Putamen (tissue), 1 donor: ENCODE measurements around the gene ZSWIM5.
"Not testable (repeated sequence)": the region's sequence is repeated elsewhere in the genome, so short reads cannot be mapped to it uniquely, and the experiment has no call there.

Experiments
- DNase-seq: peaks from one replicate; pipeline ENCODE4 v3.0.0-alpha.2; 2016; ENCODE audit warnings: low spot score

The ZSWIM5 gene

DNA sequence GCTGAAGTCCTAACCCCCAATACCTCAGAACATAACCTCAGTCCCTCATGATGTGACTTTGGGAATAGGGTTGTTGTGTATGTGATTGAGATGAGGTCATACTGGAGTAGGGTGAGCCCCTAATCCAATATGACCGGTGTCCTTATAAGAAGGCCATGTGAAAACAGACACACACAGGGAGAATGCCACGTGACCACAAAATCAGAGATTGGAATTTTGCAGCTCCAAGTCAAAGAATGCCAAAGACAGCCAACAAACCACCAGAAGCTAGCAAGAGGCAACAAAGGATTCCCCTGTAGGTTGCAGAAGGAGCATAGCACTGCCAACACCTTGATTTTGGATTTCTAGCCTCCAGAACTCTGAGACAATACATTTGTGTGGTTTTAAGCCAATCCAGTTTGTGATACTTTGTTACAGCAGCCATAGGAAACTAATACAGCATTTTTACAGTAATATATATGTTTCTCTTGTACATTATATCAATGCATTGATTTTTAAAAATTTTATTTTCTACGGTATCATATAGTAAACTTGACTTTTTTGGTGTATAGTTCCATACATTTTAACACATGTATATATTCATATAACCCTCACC is 5.4 kb downstream of the ZSWIM5 start:
- no peak for DNase-seq

- DNase-seq: no peak
These were observed 6.0 kb downstream of the ZSWIM5 start for GRCh38 chr1:45200435-45200834.

GRCh38 chr1:45198185-45198584 is 8.2 kb downstream of the ZSWIM5 start:
- DNase-seq: no peak

DNA sequence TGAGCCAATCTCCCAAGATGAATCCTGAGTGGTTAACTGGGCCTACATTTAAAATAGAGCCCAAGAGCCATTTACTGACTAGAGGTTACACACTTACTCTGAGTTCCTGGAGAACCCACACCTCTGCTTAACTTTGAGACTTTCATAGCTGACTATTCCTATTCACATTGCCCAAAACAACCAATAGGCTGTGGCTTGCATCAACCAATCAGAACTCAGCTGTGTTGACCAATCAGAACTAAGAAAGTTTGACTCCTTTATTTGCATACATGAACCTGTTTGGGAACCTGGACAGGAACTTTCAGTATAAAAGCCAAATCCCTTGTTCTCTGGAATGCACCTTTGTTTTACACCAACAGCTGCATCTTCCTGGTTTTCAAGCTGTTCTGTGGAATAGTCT is 9.5 kb downstream of the ZSWIM5 start:
- DNase-seq: no peak

DNA sequence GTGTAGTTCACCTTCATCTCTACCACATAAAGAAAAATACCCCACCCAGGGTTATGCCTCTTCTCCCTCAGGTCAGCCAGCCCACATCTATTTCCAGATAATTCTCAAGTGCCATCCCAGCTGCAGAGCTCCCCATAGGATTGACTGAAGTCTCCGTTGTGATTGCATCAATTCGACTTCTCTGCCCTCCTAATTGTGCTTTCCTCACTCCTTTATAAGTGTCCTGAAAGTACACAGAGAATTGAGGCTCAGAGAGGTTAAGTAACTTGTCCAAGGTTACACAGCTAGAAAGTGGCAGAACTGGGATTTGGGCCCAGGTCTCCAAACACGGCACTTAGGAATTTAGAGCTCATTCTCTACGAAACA is 15.0 kb downstream of the ZSWIM5 start:
- no peak for DNase-seq

DNA sequence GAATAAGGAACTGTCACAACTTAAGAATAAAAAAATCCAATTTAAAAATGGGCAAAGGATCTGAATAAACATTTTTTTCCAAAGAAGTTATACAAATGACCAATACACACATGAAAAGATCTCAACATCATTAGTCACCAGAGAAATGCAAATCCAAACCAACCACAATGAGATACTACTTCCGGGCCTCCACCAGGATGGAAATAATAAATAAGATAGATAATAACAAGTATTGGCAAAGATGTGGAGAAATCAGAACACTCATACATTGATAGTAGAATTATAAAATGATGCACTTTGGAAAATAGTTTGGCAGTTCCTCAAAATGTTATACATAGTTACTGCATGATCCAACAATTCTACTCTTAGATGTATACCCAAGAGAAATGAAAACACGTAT is 18.7 kb downstream of the ZSWIM5 start:
- DNase-seq: no peak

DNA sequence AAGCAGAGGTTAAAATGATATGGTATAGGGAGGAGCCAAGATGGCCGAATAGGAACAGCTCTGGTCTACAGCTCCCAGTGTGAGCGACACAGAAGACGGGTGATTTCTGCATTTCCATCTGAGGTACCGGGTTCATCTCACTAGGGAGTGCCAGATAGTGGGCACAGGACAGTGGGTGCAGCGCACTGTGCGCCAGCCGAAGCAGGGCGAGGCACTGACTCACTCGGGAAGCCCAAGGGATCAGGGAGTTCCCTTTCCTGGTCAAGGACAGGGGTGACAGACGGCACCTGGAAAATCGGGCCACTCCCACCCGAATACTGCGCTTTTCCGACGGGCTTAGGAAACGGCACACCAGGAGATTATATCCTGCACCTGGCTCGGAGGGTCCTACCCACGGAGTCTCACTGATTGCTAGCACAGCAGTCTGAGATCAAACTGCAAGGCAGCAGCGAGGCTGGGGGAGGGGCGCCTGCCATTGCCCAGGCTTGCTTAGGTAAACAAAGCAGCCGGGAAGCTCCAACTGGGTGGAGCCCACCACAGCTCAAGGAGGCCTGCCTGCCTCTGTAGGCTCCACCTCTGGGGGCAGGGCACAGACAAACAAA is 26.4 kb downstream of the ZSWIM5 start:
- DNase-seq: not testable (repeated sequence)

DNA sequence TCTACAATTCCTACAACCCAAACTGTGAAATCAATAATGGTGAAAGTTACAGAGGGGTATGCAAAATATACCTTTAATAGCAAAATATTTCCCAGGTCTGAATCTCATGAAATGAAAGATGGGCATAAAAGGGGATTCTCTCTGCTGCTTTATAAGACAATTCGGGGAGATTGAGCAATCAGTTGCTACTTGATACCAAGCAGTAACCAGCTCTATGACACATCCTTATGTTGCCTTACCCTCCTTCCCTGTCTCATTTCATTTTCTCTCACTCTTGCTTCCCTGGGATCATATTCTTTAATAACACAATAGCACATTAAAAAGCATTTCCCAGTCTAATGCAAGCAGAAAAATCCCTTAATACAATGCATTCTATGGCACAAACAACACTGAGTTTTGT is 29.0 kb downstream of the ZSWIM5 start:
- DNase-seq: no peak

GRCh38 chr1:45172764-45173163 is 33.6 kb downstream of the ZSWIM5 start:
- no peak for DNase-seq

DNA sequence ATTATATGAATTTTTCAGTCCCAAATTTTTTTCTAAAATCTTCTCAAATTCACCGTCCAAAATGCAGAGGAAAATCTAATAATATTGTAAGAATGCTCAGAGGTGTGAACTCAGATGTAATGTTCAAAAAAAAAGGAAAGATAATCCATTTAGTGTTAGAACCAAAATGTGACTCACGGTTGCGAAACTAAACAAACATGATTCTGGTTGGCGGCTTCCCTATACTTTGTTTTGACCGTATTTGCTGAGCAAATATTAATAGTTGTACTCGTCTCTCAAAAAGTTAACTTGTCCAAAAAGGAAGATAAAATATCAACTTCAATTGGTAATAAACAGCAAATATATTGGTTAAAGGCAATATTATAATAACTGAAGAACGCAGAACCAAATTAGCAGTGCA is 34.4 kb downstream of the ZSWIM5 start:
- DNase-seq: no peak

DNA sequence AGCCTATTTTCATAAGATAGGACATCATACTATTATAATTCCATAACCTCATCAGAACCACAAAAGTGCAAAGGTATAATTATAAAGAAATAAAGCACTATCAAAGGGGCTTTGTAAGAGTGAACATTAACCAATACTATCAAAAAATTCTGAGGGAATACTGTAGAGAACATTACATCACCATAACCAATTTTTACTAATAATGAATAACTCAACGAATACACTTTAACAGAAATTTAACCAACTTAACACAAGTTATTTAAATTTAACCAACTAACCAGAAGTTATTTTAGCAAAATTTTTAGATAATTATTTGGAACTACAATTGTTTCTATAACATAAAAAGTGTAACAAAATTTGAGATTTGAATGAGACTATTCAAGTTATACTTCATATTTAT is 34.8 kb downstream of the ZSWIM5 start:
- DNase-seq: no peak

DNA sequence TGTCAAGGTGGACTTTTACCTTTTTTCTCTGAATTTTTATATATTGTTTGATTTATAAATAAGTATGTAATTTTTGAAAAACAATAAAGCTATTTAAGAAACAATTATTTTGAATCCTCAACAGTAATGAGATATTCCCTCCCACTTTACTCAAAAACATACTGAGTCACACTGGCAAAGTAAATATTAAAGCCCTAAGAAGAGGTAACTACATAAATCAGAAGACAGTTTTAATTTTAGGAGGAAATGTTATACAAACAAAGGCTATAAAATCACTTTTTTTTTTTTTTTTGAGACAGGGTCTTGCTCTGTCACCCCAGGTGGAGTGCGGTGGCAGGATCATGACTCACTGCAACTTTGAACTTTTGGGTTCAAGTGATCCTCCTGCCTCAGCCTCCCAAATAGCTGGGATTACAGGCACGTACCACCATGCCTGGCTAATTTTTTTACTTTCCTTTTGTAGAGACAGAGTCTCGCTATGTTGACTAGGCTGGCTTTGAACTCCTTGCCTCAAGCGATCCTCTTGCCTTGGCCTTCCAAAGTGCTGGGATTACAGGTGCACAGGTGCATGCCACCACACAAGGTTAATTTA is 36.2 kb downstream of the ZSWIM5 start:
- no peak for DNase-seq

GRCh38 chr1:45167947-45168346 is 38.5 kb downstream of the ZSWIM5 start:
- not testable (repeated sequence) for DNase-seq

- DNase-seq: not testable (repeated sequence)
These were observed 42.1 kb downstream of the ZSWIM5 start for GRCh38 chr1:45164307-45164706.

DNA sequence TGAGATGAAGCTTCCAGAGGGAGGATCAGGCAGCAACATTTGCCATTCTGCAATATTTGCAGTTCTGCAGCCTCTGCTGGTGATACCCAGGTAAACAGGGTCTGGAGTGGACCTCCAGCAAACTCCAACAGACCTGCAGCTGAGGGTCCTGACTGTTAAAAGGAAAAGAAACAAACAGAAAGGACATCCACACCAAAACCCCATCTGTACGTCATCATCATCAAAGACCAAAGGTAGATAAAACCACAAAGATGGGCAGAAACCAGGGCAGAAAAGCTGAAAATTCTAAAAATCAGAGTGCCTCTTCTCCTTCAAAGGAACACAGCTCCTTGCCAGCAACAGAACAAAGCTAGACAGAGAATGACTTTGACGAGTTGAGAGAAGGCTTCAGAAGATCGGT is 43.3 kb downstream of the ZSWIM5 start:
- not testable (repeated sequence) for DNase-seq

DNA sequence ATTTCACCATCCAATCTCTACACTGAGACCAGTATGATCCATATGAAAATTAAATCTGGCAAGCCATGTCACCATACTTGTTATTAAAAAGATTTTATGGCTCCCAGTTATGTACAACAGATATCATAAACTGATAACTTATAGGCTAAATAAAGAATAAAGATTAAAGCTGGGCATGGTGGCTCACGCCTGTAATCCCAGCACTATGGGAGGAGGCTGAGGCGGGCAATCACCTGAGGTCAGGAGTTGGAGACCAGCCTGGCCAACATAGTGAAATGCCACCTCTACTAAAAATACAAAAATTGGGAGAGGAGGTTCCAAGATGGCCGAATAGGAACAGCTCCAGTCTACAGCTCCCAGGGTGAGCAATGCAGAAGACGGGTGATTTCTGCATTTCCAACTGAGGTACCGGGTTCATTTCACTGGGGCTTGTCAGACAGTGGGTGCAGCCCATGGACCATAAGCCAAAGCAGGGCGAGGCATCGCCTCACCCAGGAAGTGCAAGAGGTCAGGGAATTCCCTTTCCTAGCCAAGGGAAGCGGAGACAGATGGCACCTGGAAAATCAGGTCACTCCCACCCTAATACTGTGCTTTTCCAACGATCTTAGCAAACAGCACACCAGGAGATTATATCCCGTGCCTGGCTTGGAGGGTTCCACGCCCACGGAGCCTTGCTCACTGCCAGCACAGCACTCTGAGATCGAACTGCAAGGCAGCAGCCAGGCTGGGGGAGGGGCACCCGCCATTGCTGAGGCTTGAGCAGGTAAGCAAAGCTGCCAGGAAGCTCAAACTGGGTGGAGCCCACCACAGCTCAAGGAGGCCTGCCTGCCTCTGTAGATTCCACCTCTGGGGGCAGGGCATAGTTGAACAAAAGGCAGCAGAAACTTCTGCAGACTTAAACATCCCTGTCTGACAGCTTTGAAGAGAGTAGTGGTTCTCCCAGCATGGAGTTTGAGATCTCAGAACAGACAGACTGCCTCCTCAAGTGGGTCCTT is 44.1 kb downstream of the ZSWIM5 start:
- DNase-seq: not testable (repeated sequence)

DNA sequence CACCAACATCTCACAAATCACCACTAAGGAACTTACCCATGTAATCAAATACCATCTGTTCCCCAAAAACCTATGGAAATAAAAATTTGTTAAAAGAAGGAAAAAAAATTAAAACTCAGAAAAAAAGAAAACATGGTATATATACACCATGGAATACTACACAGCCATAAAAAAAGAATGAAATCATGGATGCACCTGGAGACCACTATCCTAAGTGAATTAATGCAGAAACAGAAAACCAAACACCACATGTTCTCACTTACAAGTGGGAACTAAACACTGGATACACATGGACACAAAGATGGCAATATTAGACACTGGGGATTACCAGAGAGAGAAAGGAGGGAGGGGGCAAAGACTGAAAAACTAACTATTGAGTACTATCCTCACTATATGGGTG is 50.4 kb downstream of the ZSWIM5 start:
- DNase-seq: no peak

GRCh38 chr1:45155423-45155822 is 51.0 kb downstream of the ZSWIM5 start:
- no peak for DNase-seq

GRCh38 chr1:45152126-45152525 is 54.3 kb downstream of the ZSWIM5 start:
- no peak for DNase-seq

DNA sequence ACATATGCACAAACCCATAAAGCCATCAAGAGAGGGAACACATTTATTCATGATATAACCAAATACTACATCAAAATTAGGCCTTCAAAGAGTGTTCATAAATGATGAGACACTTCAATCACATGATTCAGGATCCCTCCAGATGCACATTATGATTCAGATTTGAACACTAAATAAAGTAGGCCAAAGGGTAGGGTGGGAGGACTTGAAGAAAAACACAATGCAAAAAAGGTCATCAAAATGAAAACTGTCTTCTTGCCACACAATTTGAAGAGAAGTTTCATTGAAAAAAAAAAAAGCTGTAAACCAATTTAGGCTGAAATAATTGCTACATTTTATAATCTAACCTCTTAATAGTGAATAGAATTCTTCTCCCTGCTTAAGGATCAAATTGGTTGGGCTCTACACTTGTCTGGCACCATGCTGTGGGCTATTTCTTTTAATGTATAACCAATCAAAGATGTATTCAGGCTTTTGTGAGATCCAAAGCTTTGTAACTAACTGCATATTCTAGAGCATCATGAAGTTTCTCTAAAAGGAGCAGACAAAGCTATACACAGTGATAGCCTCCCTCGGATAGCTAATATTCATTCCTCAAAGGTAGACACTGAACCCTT is 58.1 kb downstream of the ZSWIM5 start:
- DNase-seq: no peak

DNA sequence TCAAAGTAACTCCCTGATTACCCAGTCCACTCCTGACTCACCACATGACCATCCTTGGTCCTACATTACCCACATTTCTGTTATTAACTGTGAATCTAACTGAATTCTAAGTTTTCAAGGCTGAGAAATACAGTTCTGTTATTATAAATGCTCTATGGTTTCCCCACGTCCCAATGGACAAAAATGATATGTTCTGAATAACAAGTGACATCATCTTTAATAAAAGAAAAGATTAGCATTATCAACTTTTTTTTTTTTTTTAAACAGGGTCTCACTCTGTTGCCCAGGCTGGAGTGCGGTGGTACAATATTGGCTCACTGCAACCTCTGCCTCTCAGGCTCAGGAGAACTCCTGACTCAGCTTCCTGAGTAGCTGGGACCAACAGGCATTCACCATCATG is 59.6 kb downstream of the ZSWIM5 start:
- DNase-seq: no peak
